Measurements from ENCODE around the gene RHOG. TPM values are rescaled to one million over a fixed set of nuclear protein-coding genes. Genes with fewer than 3 reads are reported as not detected.

RHOG gene
- total RNA-seq, 1 experiment from 2014 or later: 33.6 TPM

DNA sequence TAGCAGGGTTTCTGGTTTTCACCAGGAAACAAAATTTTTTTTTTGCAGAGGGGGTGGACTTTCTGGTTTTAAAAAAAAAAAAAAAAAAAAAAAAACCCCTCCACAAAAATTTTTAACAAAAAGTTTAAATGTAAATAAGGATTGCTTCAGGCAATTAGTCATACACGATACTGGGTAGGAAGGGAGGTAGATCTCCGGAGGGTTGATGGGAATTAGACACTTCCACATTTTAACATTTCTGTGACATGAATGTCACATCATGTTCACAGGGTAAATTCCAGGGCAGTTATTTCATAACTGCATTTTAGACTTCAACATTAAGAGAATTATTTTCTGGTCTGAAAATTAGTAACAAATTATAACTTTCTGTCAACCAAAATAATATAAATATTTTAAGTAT, 59.3 kb downstream of the RHOG start:
- ChIA-PET CTCF (interaction anchor here (0.7 to 2.3 kb wide), 2 partner anchors 26 to 82 kb away, joined by 3 to 8 read pairs; no protein-coding TSS in a partner anchor), POLR2A (no interaction called here)
- TF ChIP-seq TEAD1 (CRISPR knock-in tag; IDR thresholded peaks at IDR 0.05) (no peak), TCF7 (CRISPR knock-in tag; IDR thresholded peaks at IDR 0.05; ENCODE audit: low read depth) (no peak)
- Mint-ChIP-seq H3K4me1 (peaks cover 9% of the 10 kb centered on the region), H3K36me3 (peaks cover 44% of the 10 kb centered on the region), H3K27me3 (ENCODE audit: low read depth) (no peaks in the 10 kb centered on the region), H3K4me3 (no peak overlapping the region), H3K27ac (no peak overlapping the region), H3K9me3 (no peaks in the 10 kb centered on the region)
- ATAC-seq (no peak), DNase-seq (ENCODE audit: low spot score) (no peak)

Other genes starting within 250 kb of the RHOG start
- 4.5 to 8.7 TPM (median 8.1 TPM) in 3 replicates for gene ART5, start 199.0 kb downstream of the RHOG start, total RNA-seq (2021)
- not detected in 3 replicates for gene ART1, start 195.8 kb downstream of the RHOG start, total RNA-seq (2021)
- gene CHRNA10, start 169.6 kb downstream of the RHOG start, total RNA-seq (2021): 0.46 to 1.7 TPM (median 0.73 TPM) in 3 replicates
- 81.3 to 91.4 TPM (median 81.4 TPM) in 3 replicates for gene NUP98, start 43.4 kb downstream of the RHOG start, total RNA-seq (2021)
- 38.2 to 43.0 TPM (median 40.7 TPM) in 3 replicates for gene PGAP2, start 32.4 kb downstream of the RHOG start, total RNA-seq (2021)
- gene STIM1, start 14.7 kb upstream of the RHOG start, total RNA-seq (2021): 17.0 to 18.0 TPM (median 17.4 TPM) in 3 replicates